Endothelial cell (in vitro differentiated cells): ENCODE data around the gene OR2AT4. TPM values are rescaled to one million over a fixed set of nuclear protein-coding genes. Genes with fewer than 3 reads are reported as not detected.

Experiments used
- DNase-seq: peaks from one replicate; pipeline ENCODE4 v3.0.0; 2021; ENCODE audit warnings: low spot score
- H3K27ac Mint-ChIP-seq: one replicate; pipeline ENCODE4 v1.8.0; 2021; ENCODE audit warnings: mixed read lengths, inconsistent platforms; ENCODE audit not compliant: unreplicated experiment
- H3K27me3 Mint-ChIP-seq: one replicate; pipeline ENCODE4 v1.8.0; 2021; ENCODE audit warnings: mild to moderate bottlenecking, moderate library complexity, mixed read lengths, inconsistent platforms; ENCODE audit not compliant: unreplicated experiment
- H3K36me3 Mint-ChIP-seq: one replicate; pipeline ENCODE4 v1.8.0; 2021; ENCODE audit warnings: mild to moderate bottlenecking, low read depth, mixed read lengths, inconsistent platforms; ENCODE audit not compliant: unreplicated experiment
- H3K4me1 Mint-ChIP-seq: one replicate; pipeline ENCODE4 v1.8.0; 2021; ENCODE audit warnings: mild to moderate bottlenecking, mixed read lengths, inconsistent platforms; ENCODE audit not compliant: unreplicated experiment
- H3K4me3 Mint-ChIP-seq: one replicate; pipeline ENCODE4 v1.8.0; 2021; ENCODE audit warnings: mild to moderate bottlenecking, mixed read lengths, inconsistent platforms; ENCODE audit not compliant: unreplicated experiment
- H3K9me3 Mint-ChIP-seq: one replicate; pipeline ENCODE4 v1.8.0; 2021; ENCODE audit warnings: mixed read lengths, inconsistent platforms; ENCODE audit not compliant: unreplicated experiment
- CTCF ChIP-seq: fragments of 200-600 bp; sonication (generic); IDR thresholded peaks from one replicate; pipeline ENCODE4 v1.5.0; 2021; ENCODE audit warnings: antibody characterized with exemption; ENCODE audit not compliant: unreplicated experiment
- total RNA-seq: library from RNA; stranded (reverse); fragmentation: NEBNext Ultra II Directional; extraction: Animal tissue kit (Norgen Biotek cat#: 25700); gene quantifications from one replicate; pipeline ENCODE4 v1.2.1, GENCODE V29; 2021; ENCODE audit not compliant: unreplicated experiment

Gene OR2AT4
- total RNA-seq, 1 donor from 2014 or later: 0.08 TPM

GRCh38 chr11:75076671-75077070 lies 20.0 kb downstream of the OR2AT4 start:
- Mint-ChIP-seq H3K4me3 (no peak overlapping the region), H3K9me3 (no peaks in the 10 kb centered on the region), H3K4me1 (peaks cover 4% of the 10 kb centered on the region), H3K27ac (no peak overlapping the region), H3K27me3 (no peaks in the 10 kb centered on the region), H3K36me3 (no peaks in the 10 kb centered on the region)
- no peak for DNase-seq
- TF ChIP-seq CTCF: no peak

- no peak for DNase-seq
- Mint-ChIP-seq H3K4me1 (peaks cover 4% of the 10 kb centered on the region), H3K27ac (no peak overlapping the region), H3K36me3 (no peaks in the 10 kb centered on the region), H3K27me3 (no peaks in the 10 kb centered on the region), H3K9me3 (no peaks in the 10 kb centered on the region), H3K4me3 (no peak overlapping the region)
- TF ChIP-seq CTCF: no peak
Measured at GRCh38 chr11:75073459-75074190, 23.1 kb downstream of the OR2AT4 start.

GRCh38 chr11:75072582-75072981 lies 24.1 kb downstream of the OR2AT4 start:
- TF ChIP-seq CTCF: no peak
- Mint-ChIP-seq H3K9me3 (no peaks in the 10 kb centered on the region), H3K27ac (no peak overlapping the region), H3K4me3 (no peak overlapping the region), H3K27me3 (no peaks in the 10 kb centered on the region), H3K4me1 (peaks cover 4% of the 10 kb centered on the region), H3K36me3 (no peaks in the 10 kb centered on the region)
- no peak for DNase-seq

- no peak for TF ChIP-seq CTCF
- Mint-ChIP-seq H3K27ac (no peak overlapping the region), H3K27me3 (no peaks in the 10 kb centered on the region), H3K4me1 (no peaks in the 10 kb centered on the region), H3K9me3 (no peaks in the 10 kb centered on the region), H3K4me3 (no peak overlapping the region), H3K36me3 (no peaks in the 10 kb centered on the region)
- no peak for DNase-seq
Measured at GRCh38 chr11:75069473-75069872, 27.2 kb downstream of the OR2AT4 start.

GRCh38 chr11:75068993-75069392 lies 27.7 kb downstream of the OR2AT4 start:
- Mint-ChIP-seq H3K9me3 (no peaks in the 10 kb centered on the region), H3K36me3 (no peaks in the 10 kb centered on the region), H3K27ac (no peak overlapping the region), H3K4me3 (no peak overlapping the region), H3K4me1 (no peaks in the 10 kb centered on the region), H3K27me3 (no peaks in the 10 kb centered on the region)
- no peak for DNase-seq
- no peak for TF ChIP-seq CTCF
